SH-SY5Y (cell line): ENCODE data around the gene EGFL7.

Experiments used
- GATA2 ChIP-seq: IDR thresholded peaks from 2 replicates; pipeline ENCODE4 v1.6.1; 2011; ENCODE audit warnings: mild to moderate bottlenecking, low read depth, low read length
- GATA3 ChIP-seq: IDR thresholded peaks from 2 replicates; pipeline ENCODE4 v1.6.1; 2011; ENCODE audit warnings: low read depth, mild to moderate bottlenecking, low read length, moderate library complexity

DNA sequence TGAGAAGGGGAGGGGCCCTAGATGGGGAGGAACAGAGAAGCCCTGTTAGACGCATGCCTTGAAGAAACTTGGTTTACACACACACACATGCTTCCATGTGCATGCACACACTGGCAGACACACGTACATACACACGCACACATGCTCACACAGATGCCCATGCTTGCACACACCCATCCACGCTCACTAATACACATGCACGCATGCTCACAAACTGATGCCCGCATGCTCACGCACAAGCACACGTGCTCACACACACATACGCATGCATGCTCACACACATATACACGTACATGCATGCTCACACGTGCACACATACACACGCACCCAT, 32.1 kb upstream of the EGFL7 start:
- TF ChIP-seq GATA3 (no peak), GATA2 (no peak)
